Panc1 (cell line): ENCODE results near the gene CFAP157. TPM values are rescaled to one million over a fixed set of nuclear protein-coding genes. Genes with fewer than 3 reads are reported as not detected.

Experiments used
- ATAC-seq: fragments of 200-7000 bp; cut with Tn5 transposase; 2 replicates; pipeline ENCODE4 v1.9.1; 2020; ENCODE audit warnings: mild to moderate bottlenecking, moderate library complexity
- BruUV-seq: library from RNA; stranded (reverse); fragments of 400-500 nt; replicated peaks from 2 replicates; lab custom pipeline; 2021; lab: Mats Ljungman, UMichigan
- CTCF ChIA-PET: fragments of 300-600 bp; sonication (Branson Sonifier 250); formaldehyde crosslinking; loops from one replicate; lab custom pipeline; 2022; ENCODE audit warnings: antibody characterized with exemption; lab: Charles Lee
- POLR2A ChIA-PET: fragments of 300-600 bp; sonication (Branson Sonifier 250); formaldehyde crosslinking; loops from one replicate; lab custom pipeline; 2022; ENCODE audit warnings: antibody characterized with exemption; lab: Charles Lee
- DNase-seq: peaks from one replicate; pipeline ENCODE4 v3.0.0-alpha.2; 2010; ENCODE audit warnings: low read depth, low spot score
- H3K27ac ChIP-seq: 2 replicates; pipeline ENCODE4 v1.5.1; 2011; ENCODE audit warnings: mild to moderate bottlenecking, low read length, inconsistent platforms
- H3K27me3 ChIP-seq: fragments of 200-500 bp; sonication (Bioruptor generic); 2 replicates; pipeline ENCODE4 v1.6.0; 2014; ENCODE audit warnings: low read length, inconsistent platforms; ENCODE audit not compliant: control insufficient read depth, insufficient read depth
- H3K36me3 ChIP-seq: fragments of 200-500 bp; sonication (Bioruptor generic); 2 replicates; pipeline ENCODE4 v1.5.1; 2014; ENCODE audit warnings: inconsistent platforms, mild to moderate bottlenecking, low read length, moderate library complexity; ENCODE audit not compliant: control insufficient read depth, insufficient read depth
- H3K4me1 ChIP-seq: 2 replicates; pipeline ENCODE4 v1.5.1; 2011; ENCODE audit warnings: inconsistent platforms, mild to moderate bottlenecking, low read length, moderate library complexity; ENCODE audit not compliant: control insufficient read depth, insufficient read depth
- H3K4me3 ChIP-seq, 2 experiments: 2 replicates each; pipeline ENCODE4 v1.5.1; 2011 to 2012; ENCODE audit warnings: low read depth in 2 of 2, low read length in 2 of 2, mild to moderate bottlenecking in 2 of 2, inconsistent platforms in 1 of 2, moderate library complexity in 1 of 2
- H3K9me3 ChIP-seq: fragments of 200-500 bp; sonication (Bioruptor generic); 2 replicates; pipeline ENCODE4 v1.5.1; 2014; ENCODE audit warnings: low read depth, mild to moderate bottlenecking, inconsistent platforms, low read length, moderate library complexity; ENCODE audit not compliant: control insufficient read depth, insufficient read depth
- CTCF ChIP-seq: fragments of 450-650 bp; IDR thresholded peaks from 2 replicates; pipeline ENCODE4 v1.5.1; 2017; ENCODE audit warnings: mild to moderate bottlenecking
- POLR2AphosphoS5 ChIP-seq: IDR thresholded peaks from 2 replicates; pipeline ENCODE4 v1.6.1; 2012; ENCODE audit warnings: mild to moderate bottlenecking, low read depth, low read length, moderate library complexity
- REST ChIP-seq, 2 experiments: IDR thresholded peaks; 2 replicates each; pipeline ENCODE4 v1.6.1; 2011 to 2012; ENCODE audit warnings: low read depth in 2 of 2, control low read depth in 1 of 2, low read length in 1 of 2, mild to moderate bottlenecking in 1 of 2, moderate library complexity in 1 of 2; ENCODE audit not compliant: insufficient read depth in 1 of 2
- SIN3A ChIP-seq: IDR thresholded peaks from 2 replicates; pipeline ENCODE4 v1.6.1; 2012; ENCODE audit warnings: low read depth, mild to moderate bottlenecking, low read length, moderate library complexity, borderline replicate concordance; ENCODE audit not compliant: insufficient read depth
- TCF7L2 ChIP-seq: IDR thresholded peaks from 2 replicates; pipeline ENCODE4 v1.6.1; 2011; ENCODE audit warnings: mild to moderate bottlenecking, low read depth, low read length, inconsistent platforms
- in situ Hi-C: cut with HindIII; loops from 2 replicates; pipeline ENCODE4 v1.10.0; 2016; ENCODE audit warnings: low sequenced_read_pairs, low pct_unique_long_range_greater_than_20kb
- intact Hi-C: fragments of 100-400 bp; cut with micrococcal nuclease; formaldehyde crosslinking; loops from one replicate; pipeline ENCODE4 v1.10.0; 2022; ENCODE audit not compliant: unreplicated experiment
- total RNA-seq: library from RNA; stranded (reverse); gene quantifications from one replicate; pipeline ENCODE4 v1.2.1, GENCODE V29; 2021; ENCODE audit not compliant: unreplicated experiment

CFAP157 gene
- total RNA-seq, 1 experiment from 2014 or later = not detected

GRCh38 chr9:127726871-127727270 lies 20.1 kb downstream of the CFAP157 start:
- intact Hi-C loops = no loop called here

GRCh38 chr9:127728808-127729207 lies 22.0 kb downstream of the CFAP157 start:
- TF ChIP-seq POLR2AphosphoS5 (no peak), TCF7L2 (no peak), CTCF (no peak)
- CTCF ChIA-PET = interaction anchor here (1.0 kb wide), 1 partner anchor 129 kb away, joined by 7 read pairs; no protein-coding TSS in a partner anchor
- BruUV-seq = no TSS peak

More at GRCh38 chr9:127726871-127727270, 20.1 kb downstream of the CFAP157 start:
- no peak for TF ChIP-seq SIN3A
- no peak for TF ChIP-seq REST (IDR thresholded peaks at IDR 0.05; ENCODE audit: insufficient read depth in 1 of 2, low read depth in 2 of 2, low read length in 1 of 2)
- no peak for TF ChIP-seq POLR2AphosphoS5
- no peak for TF ChIP-seq CTCF
- TF ChIP-seq TCF7L2 = no peak
- in situ Hi-C loops = no loop called here
- no peaks in the 10 kb centered on the region for H3K9me3 ChIP-seq
- no peak overlapping the region for H3K27ac ChIP-seq
- H3K4me1 ChIP-seq = no peaks in the 10 kb centered on the region
- no peaks in the 10 kb centered on the region for H3K27me3 ChIP-seq
- ATAC-seq = no peak
- H3K36me3 ChIP-seq = no peaks in the 10 kb centered on the region
- no peak overlapping the region for H3K4me3 ChIP-seq
- no TSS peak for BruUV-seq
- ChIA-PET POLR2A (no interaction called here), CTCF (no interaction called here)
- no peak for DNase-seq

More at GRCh38 chr9:127728808-127729207, 22.0 kb downstream of the CFAP157 start:
- Histone ChIP-seq H3K36me3 (no peaks in the 10 kb centered on the region), H3K4me3 (no peak overlapping the region), H3K4me1 (no peaks in the 10 kb centered on the region), H3K27ac (no peak overlapping the region), H3K9me3 (no peaks in the 10 kb centered on the region), H3K27me3 (no peaks in the 10 kb centered on the region)
- ATAC-seq (no peak), DNase-seq (no peak)
- intact Hi-C loops (no loop called here), in situ Hi-C loops (no loop called here)
- POLR2A ChIA-PET = interaction anchor here (0.6 kb wide), 1 partner anchor 425 kb away, joined by 9 read pairs; no protein-coding TSS in a partner anchor
